ENCODE measurements around the gene NPHP4. TPM values are rescaled to one million over a fixed set of nuclear protein-coding genes. Genes with fewer than 3 reads are reported as not detected.

Gene NPHP4
- total RNA-seq, 1 donor from 2014 or later: 3.7 TPM

DNA sequence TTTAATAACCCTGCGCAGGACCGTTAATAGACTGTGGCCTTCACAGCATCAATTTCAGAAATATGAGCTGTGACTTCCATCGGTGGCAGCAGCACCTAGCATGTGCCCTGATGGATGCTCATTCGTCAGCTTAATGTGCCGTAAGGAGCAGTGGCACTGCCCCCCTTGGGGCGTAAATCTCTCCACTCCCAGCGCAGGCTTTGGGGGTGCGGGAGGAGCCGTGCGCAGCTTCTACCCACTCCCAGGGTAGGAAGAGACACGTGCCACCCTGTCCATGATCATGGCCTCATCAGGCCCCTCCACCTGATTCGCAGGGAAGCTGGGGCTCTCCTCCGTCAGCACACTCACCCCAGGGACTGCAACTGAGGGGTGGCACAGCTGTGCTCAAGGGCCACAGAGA, 149.5 kb downstream of the NPHP4 start:
- DNase-seq: no peak
- H3K27me3 ChIP-seq (ENCODE audit: low read depth): peaks cover 35% of the 10 kb centered on the region
- TF ChIP-seq, protein P1, sequence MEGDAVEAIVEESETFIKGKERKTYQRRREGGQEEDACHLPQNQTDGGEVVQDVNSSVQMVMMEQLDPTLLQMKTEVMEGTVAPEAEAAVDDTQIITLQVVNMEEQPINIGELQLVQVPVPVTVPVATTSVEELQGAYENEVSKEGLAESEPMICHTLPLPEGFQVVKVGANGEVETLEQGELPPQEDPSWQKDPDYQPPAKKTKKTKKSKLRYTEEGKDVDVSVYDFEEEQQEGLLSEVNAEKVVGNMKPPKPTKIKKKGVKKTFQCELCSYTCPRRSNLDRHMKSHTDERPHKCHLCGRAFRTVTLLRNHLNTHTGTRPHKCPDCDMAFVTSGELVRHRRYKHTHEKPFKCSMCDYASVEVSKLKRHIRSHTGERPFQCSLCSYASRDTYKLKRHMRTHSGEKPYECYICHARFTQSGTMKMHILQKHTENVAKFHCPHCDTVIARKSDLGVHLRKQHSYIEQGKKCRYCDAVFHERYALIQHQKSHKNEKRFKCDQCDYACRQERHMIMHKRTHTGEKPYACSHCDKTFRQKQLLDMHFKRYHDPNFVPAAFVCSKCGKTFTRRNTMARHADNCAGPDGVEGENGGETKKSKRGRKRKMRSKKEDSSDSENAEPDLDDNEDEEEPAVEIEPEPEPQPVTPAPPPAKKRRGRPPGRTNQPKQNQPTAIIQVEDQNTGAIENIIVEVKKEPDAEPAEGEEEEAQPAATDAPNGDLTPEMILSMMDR (IDR thresholded peaks at IDR 0.05; ENCODE audit: borderline replicate concordance): no peak
- H3K9me3 ChIP-seq (replicated peaks): no peaks in the 10 kb centered on the region
- no peaks in the 10 kb centered on the region for H3K36me3 ChIP-seq
- intact Hi-C loops (cut with micrococcal nuclease): no loop called here
- H3K27ac ChIP-seq (replicated peaks): no peak overlapping the region
- H3K4me3 ChIP-seq: no peak overlapping the region
- no peaks in the 10 kb centered on the region for H3K4me1 ChIP-seq

DNA sequence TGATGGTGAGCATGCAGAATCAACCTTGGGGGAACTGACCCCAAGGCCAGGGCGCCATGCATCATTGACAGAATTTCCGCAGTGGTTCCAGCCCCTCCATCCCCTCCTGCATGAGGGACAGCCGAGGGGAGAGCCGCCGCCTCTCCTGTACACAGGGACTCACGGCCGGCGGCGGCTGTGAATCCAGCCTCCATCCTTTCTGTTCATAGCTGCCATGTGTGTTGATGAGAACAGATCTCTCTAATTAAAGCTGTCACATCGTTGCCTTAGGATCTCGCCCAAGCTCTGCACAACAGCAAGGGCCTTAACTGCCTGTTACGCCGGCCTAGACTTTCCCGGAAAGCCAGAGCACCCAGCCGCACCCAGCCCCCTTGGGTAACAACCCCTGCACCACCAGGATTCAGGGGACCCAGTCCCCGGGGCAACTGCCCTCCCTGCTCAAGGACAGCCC, 151.6 kb downstream of the NPHP4 start:
- no peaks in the 10 kb centered on the region for H3K9me3 ChIP-seq (replicated peaks)
- DNase-seq: no peak
- H3K27me3 ChIP-seq (ENCODE audit: low read depth): peaks cover 56% of the 10 kb centered on the region
- intact Hi-C loops (cut with micrococcal nuclease): no loop called here
- H3K27ac ChIP-seq (replicated peaks): no peak overlapping the region
- TF ChIP-seq, protein P1 (IDR thresholded peaks at IDR 0.05; ENCODE audit: borderline replicate concordance): no peak
- H3K4me3 ChIP-seq: no peak overlapping the region
- H3K36me3 ChIP-seq: no peaks in the 10 kb centered on the region
- H3K4me1 ChIP-seq: no peaks in the 10 kb centered on the region

DNA sequence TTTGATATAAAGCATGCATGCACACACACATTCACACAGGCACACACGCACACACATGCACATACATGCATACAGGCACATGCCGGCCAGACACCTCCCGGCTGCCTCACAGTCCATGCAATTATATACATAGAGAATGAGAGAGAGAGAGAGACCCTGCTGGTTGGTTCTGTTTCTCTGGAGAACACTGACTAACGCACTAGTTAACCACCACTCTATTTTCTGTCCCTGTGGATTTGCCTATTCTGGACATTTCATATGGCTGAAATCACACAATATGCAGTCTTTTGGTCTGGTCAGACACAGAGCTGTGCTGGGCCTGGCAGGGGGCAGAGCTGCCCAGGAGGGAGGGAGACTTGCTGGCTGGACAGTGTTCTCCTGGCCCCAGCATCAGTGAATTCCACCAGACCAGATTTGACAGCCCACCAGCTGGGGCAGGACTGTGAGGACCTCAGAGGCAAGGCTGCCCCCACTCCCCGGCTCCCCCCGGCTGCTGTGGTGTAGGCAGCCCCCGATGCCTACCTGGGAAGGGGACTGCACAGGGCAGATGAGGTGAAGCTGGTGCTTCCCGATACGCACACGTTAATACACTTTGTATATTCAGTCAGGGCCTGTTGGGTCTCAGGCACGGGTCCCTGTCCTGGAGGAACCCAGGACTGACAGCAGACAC, 152.2 kb downstream of the NPHP4 start:
- no peak overlapping the region for H3K4me3 ChIP-seq
- intact Hi-C loops (cut with micrococcal nuclease): no loop called here
- no peaks in the 10 kb centered on the region for H3K4me1 ChIP-seq
- peaks cover 61% of the 10 kb centered on the region for H3K27me3 ChIP-seq (ENCODE audit: low read depth)
- no peaks in the 10 kb centered on the region for H3K36me3 ChIP-seq
- TF ChIP-seq, protein P1 (IDR thresholded peaks at IDR 0.05; ENCODE audit: borderline replicate concordance): no peak
- no peaks in the 10 kb centered on the region for H3K9me3 ChIP-seq (replicated peaks)
- DNase-seq: no peak
- H3K27ac ChIP-seq (replicated peaks): no peak overlapping the region

DNA sequence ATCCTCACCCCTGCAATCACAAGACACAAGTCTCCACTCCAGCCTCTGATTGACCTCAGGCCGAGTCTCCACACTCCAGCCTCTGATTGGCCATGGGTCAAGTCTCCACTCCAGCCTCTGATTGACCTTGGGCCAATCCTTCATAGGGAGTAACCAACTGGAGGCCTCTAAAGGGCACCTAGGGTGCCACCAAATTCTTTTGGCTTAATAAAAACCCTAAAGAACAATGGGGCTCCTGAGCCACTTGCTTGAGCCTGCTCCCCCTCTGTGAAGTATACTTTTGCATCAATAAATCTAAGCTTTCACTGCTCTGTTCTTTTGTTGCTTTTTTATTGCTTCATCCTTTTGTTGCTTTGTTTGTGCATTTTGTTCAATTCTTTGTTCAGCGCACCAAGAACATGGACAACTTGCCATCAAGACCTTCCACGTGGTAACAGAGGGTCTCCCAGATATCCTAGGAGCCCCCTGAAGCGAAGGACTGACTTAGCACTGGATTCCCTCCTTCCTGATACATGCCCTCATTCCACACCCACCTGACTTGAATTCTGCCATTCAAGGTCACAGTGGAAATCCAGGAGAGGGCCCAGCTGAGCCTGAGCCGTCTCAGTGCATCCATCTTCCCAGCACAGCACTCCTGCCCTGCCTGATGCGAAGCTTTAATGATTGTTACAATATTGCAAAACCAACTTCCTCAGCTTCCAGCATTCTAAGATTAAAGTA, 152.9 kb downstream of the NPHP4 start:
- H3K36me3 ChIP-seq: no peaks in the 10 kb centered on the region
- H3K27ac ChIP-seq (replicated peaks): no peak overlapping the region
- H3K4me3 ChIP-seq: no peak overlapping the region
- H3K9me3 ChIP-seq (replicated peaks): no peaks in the 10 kb centered on the region
- intact Hi-C loops (cut with micrococcal nuclease): no loop called here
- no peaks in the 10 kb centered on the region for H3K4me1 ChIP-seq
- peaks cover 68% of the 10 kb centered on the region for H3K27me3 ChIP-seq (ENCODE audit: low read depth)
- TF ChIP-seq, protein P1 (IDR thresholded peaks at IDR 0.05; ENCODE audit: borderline replicate concordance): no peak
- no peak for DNase-seq

DNA sequence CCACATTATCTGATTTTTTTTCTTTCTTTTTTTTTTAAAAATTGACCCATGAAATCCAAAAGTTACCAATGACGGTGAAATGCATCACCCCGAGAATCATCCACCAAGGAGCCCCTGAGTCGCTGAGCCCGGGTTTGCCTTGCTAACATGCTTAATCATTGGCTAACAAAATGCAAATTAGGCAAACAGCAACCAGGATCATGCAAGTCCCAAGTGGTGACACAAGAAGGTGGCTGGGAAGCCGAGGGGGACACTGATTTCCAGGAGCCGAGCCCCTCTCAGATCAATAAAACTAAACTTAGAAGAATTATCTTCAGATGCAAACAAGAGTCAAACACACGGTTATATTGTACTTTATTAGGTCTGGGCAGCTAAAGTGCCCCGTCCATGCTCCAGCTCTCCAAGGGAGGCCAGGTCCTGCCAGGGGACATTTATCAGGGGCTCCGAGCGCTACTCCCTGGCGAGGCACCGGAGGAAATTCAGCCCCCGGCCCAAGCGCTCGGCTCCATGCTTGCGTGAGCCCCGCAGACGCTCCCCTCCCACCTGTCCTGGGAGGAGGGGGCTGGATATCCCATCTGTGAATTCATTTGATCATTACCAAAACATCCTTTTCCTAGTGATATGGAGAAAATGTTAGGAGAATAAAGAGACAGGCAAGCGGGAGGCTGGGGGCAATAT, 154.1 kb downstream of the NPHP4 start:
- DNase-seq: no peak
- no peaks in the 10 kb centered on the region for H3K4me1 ChIP-seq
- TF ChIP-seq, protein P1 (IDR thresholded peaks at IDR 0.05; ENCODE audit: borderline replicate concordance): no peak
- no peak overlapping the region for H3K27ac ChIP-seq (replicated peaks)
- peaks cover 80% of the 10 kb centered on the region for H3K27me3 ChIP-seq (ENCODE audit: low read depth)
- no peaks in the 10 kb centered on the region for H3K9me3 ChIP-seq (replicated peaks)
- no peaks in the 10 kb centered on the region for H3K36me3 ChIP-seq
- no peak overlapping the region for H3K4me3 ChIP-seq
- intact Hi-C loops (cut with micrococcal nuclease): no loop called here

Measured in left ventricle myocardium inferior (tissue), 1 donor.